GM18873 (cell line): ENCODE data around the gene VSIR.

Experiments used
- ATAC-seq: cut with Tn5 transposase; IDR thresholded peaks from one replicate; pipeline ENCODE4 v1.9.1; 2021; ENCODE audit warnings: mild to moderate bottlenecking, moderate library complexity, moderate number of reproducible peaks; ENCODE audit not compliant: unreplicated experiment, low FRiP score

The VSIR gene

DNA sequence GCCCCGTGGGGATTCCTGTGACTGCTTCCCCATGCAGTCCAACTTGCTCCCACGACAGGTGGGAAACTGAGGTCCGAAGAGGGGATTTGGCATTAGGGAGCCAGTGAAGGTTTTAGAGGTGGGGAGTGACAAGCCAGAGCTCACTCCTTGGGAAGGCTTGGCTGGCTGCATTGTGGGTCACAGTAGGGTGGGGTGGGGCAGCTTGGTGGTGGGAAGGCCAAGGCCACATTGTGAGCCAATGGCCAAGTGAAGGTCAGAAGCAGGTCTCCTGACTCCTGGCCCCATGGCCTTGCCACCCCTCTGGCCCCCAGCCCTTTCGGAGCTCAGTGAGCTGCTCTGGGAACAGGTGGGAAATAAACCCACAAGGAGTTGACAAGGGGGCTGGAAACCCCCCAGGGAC lies 56.3 kb downstream of the VSIR start:
- ATAC-seq = no peak

DNA sequence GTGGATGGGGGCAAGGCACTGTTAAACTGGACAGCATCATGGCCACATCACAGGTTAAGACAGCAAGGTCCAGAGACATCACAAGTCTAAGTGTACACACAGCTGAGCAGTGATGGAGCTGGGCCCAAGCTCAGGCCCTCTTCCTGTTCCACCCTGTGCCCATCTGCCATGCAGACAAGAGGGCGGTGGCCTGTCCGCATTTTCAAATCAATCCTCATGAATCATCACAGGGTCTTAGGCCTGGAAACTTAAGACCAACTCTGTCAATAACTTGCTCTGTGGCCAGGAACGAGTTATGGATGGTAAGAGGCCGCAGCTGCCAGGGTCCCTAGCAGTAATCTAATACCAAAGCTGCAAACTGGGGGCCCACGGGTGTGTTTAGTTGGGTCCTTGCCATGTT lies 56.9 kb downstream of the VSIR start:
- ATAC-seq = no peak

GRCh38 chr10:71715860-71716259 lies 57.5 kb downstream of the VSIR start:
- ATAC-seq = no peak

- no peak for ATAC-seq
These were observed 58.3 kb downstream of the VSIR start for GRCh38 chr10:71715026-71715425.

DNA sequence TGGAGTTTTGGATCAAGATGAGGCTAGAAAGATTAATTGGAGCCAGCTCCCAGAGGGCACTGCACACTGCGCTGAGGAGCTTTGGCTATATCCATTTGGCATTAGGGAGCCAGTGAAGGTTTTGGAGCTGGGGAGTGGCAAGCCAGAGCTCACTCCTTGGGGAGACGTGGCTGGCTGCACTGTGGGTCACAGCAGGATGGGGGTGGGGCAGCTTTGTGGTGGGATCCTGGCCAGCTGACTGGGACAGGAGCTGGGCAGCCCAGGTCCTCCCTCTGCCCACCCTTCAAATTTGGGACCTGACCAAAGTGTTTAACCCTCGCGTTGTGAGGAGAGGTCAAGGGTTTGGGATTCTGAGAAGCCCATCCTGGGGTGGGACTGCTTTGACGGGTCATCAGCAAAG lies 58.7 kb downstream of the VSIR start:
- no peak for ATAC-seq

GRCh38 chr10:71714031-71714410 lies 59.3 kb downstream of the VSIR start:
- ATAC-seq = no peak

DNA sequence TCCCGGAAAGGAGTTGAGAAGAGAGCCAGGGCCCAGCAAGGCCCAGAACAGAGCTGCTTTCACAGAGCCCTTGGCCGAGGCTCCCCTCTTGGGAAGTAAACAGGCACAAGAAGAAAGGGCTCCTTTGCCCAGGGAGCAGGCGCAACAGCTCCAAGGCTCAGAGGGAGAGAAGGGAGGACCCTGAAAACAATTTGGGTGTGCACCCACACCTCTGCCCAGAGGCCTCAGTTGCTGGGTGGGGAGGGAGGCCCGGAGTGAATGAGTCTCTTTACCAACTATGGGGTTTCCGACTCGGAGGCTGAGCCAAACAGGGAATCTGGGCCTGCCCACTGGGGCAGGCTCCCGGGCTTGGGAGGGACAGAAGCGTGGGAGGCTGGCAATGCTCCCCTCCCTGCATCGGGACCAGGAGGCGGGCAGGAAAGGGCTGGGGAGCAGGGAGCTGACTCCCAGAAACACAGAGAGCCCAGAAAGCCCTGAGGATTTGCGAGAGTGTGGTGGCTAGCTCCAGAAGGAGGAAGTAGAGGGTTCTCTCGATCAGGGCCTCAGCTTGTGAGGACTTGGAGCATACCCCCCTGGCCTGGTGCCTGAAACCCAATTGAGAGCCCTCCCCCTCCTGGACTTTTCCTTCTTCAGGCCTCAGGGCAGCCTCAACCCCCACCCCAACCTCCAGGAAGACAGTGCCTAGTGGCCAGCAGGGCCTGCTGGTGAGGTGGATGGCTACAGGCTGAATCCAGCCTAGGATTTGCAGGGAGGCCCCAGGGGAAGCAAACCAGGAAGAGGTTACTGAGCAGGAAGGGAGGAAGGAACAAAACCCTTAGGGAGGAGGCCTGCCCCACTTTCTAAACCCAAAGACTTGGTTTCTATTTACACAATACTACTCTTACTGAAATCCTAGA lies 59.9 kb downstream of the VSIR start:
- no peak for ATAC-seq

DNA sequence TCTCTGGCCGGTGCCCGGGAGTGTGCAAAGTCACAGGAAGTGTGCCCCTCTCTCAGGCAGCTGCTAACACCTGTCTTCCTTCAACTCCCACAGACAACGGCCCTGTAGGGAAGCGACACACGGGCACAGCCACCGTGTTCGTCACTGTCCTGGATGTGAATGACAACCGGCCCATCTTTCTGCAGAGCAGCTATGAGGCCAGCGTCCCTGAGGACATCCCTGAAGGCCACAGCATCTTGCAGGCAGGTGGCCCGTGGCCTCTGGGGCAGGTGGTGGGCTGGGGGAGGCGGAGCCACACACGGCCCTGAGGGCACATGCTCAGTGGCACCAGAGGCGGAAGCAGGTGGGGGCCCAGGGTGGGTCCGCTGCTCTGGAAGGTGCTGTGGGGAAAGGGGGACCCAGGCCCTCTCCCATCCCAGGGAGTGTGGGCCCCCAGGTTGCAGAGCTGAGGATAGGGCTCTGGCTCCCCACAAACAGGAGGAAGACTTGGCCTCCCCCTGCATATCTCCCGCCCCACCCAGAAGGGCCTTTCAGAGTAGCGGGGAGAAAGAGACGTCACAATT lies 60.7 kb downstream of the VSIR start:
- no peak for ATAC-seq

DNA sequence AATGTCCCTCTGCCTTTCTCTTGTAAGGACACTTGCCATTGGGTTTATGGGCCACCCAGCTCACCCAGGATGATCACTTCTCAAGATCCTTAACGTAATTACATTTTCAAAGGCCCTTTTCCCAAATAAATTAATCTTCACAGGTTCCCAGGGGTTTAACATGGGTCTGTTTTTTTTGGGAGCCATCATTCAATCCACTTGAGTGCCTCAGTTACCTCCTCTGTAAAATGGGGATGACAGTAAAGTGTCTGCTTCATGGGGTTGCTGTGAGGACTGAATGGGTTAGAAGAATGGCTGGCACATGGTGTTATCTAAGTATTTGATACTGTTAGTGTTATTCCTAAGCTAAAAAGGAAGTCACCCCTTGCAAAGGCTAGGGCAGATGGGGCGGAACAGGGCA lies 61.1 kb downstream of the VSIR start:
- no peak for ATAC-seq

- ATAC-seq = no peak
These were observed 62.2 kb downstream of the VSIR start for GRCh38 chr10:71711052-71711623.

DNA sequence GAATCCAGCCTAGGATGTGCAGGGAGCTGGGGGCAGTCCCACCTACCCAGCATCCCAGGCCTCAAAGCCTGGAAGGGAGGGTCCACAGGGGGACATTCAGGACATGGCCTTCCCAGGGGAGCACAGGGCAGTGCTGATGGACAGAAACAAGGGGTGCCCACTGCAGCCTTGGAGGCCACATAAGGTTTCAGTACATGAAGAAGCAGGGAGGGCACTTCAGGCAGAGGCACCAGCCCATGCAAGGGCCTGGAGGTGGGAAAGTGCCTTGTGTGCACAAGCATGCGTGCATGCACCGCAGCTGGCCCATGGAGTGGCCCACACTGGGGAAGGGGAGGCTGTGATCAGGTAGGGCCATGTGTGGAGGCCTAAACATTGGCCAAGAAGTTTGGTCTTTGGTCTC lies 62.8 kb downstream of the VSIR start:
- no peak for ATAC-seq

- ATAC-seq = no peak
These were observed 64.1 kb downstream of the VSIR start for GRCh38 chr10:71708897-71709882.

DNA sequence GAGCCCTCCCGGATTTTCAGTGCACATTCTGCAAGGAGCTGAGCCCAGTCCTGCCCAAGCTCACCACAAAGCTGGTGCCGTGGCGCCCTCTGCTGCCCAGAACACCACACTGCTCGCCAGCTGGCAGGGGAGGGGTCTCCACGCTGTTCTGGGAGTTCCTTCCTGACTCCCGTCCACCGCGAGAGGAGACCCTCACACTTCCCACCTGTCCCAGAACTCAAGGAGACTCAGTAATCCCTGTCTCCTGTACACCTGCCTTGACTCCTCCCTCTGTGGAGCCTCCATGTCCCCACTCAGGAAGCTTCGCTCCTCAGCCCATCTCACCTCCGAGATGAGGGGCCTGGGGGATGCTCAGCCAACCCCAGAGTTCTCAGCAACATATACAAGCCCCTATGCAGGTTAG lies 65.0 kb downstream of the VSIR start:
- ATAC-seq = no peak

DNA sequence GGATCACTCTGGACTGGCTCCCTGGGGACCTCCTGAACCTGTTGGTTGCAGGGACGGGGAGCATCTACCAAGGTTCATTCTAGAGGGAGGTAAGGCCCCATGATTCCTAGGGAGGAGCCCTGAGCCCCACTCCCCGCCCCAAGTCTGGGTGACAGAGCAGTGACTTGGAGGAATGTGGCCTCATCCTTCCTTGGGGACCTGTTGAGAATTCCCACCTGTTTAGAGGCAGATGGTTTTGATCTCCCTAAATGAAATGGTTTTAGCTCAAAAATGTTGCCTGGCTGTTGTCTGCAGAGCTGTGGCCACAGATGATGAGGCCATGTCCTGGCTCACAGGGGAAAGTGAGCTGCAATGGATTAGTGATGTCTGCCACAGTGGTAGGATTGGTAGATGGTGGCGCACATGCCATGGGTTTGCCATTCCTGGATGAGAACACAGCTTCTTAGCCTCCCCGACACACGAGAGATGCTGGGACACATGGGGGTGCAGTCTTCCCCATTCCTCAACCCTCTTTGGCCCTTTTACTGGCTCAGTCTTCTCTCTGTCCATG lies 66.0 kb downstream of the VSIR start:
- no peak for ATAC-seq

GRCh38 chr10:71706216-71707121 lies 66.9 kb downstream of the VSIR start:
- ATAC-seq = no peak

- ATAC-seq = no peak
These were observed 67.7 kb downstream of the VSIR start for GRCh38 chr10:71705582-71705981.

- no peak for ATAC-seq
These were observed 68.5 kb downstream of the VSIR start for GRCh38 chr10:71704816-71705215.

DNA sequence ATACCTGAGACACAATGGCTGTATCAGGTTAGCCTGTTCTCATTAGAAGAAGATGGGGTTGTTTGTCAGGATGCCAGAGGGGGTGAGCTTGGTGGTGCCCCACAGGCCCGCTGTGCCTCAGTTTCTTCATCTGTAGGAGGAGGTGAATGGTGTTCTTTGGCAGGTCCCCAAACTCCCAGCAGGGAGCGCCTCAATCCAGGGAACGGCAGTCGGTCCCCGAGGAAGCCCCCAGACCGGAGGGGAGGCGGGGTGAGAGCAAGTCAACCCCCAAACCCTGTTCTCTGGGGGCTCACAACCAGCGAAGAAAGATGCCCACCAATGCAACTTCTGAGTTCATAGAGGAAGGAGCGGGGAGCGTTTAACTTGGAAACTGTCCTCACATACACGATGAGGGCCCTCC lies 69.7 kb downstream of the VSIR start:
- no peak for ATAC-seq

DNA sequence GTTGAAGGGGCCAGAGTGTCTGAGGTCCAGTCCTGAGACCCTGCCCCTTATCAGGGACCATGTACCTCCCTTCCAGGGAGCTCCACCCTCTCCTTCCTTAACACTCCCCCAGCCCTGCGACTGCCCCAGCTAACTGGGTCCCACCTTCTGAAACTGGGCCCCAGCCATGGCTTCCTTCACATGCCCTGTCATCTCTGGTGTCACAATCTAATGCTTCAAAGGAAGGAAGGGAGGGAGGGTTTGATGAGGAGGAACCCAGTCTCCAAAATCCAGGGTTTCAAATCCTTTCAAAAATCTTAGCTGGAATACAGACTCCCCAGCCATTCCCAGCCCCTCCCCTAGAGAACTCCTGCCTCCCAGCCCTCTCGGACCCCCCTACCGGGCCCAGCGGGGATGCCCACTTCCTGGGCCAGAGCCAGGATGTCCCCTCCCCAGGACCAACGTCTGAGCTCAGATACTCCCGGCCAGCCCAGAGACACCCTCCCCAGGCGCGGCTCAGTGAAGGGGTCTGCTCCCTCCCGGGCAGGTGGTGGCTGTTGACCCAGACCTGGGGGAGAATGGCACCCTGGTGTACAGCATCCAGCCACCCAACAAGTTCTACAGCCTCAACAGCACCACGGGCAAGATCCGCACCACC lies 71.7 kb downstream of the VSIR start:
- no peak for ATAC-seq
